Esophagus squamous epithelium (tissue), 4 donors: ENCODE measurements around the gene SERPINA4.

Experiments used
- CTCF ChIP-seq, 6 experiments: fragments of 450-650 bp in 4 of 6; fragments of 200-600 bp in 2 of 6; sonication (generic) in 2 of 6; IDR thresholded peaks; one replicate each; pipeline ENCODE4 v1.5.1; 2016 to 2019; ENCODE audit warnings: antibody characterized with exemption in 6 of 6, mild to moderate bottlenecking in 4 of 6, moderate library complexity in 4 of 6
- POLR2A ChIP-seq, 4 donors: fragments of 450-650 bp; IDR thresholded peaks; one replicate each; pipeline ENCODE4 v1.6.1; 2017; ENCODE audit warnings: antibody characterized with exemption in 4 of 4, mild to moderate bottlenecking in 4 of 4, moderate library complexity in 3 of 4

- TF ChIP-seq CTCF (IDR thresholded peaks at IDR 0.05) (no peak), POLR2A (IDR thresholded peaks at IDR 0.05) (no peak)
Measured at GRCh38 chr14:94564381-94564780, 3.1 kb downstream of the SERPINA4 start.
